Keratinocyte (primary cell): ENCODE measurements around the gene TSPYL6.

ENCODE experiments used
- CTCF ChIP-seq, 3 experiments: IDR thresholded peaks in 1 of 3; conservative IDR thresholded peaks in 1 of 3; optimal IDR thresholded peaks in 1 of 3; 2 replicates in 2 of 3; 3 replicates in 1 of 3; pipeline versions ENCODE3 to v1.5.1; 2011; ENCODE audit warnings: low read length in 3 of 3, mild to moderate bottlenecking in 3 of 3, moderate library complexity in 2 of 3, control low read depth in 1 of 3, inconsistent platforms in 1 of 3; ENCODE audit not compliant: insufficient read depth in 2 of 3; ENCODE audit errors: extremely low read depth in 1 of 3
- EZH2 ChIP-seq: IDR thresholded peaks from one replicate; pipeline ENCODE4 v1.6.1; 2012; ENCODE audit warnings: inconsistent platforms, mild to moderate bottlenecking, low read length, moderate library complexity

GRCh38 chr2:54267577-54267976, 11.5 kb upstream of the TSPYL6 start:
- TF ChIP-seq EZH2: no peak
- no peak for TF ChIP-seq CTCF (optimal IDR thresholded peaks at IDR 0.05 in 1 of 3, IDR thresholded peaks at IDR 0.05 in 1 of 3, conservative IDR thresholded peaks at IDR 0.05 in 1 of 3; ENCODE audit: extremely low read depth in 1 of 3, insufficient read depth in 2 of 3, low read length in 3 of 3)
